Measurements from ENCODE around the gene G2E3.

The G2E3 gene

GRCh38 chr14:30547388-30548048, 11.4 kb upstream of the G2E3 start:
- H3K4me3 ChIP-seq (ENCODE audit: low read depth, low read length) = no peak overlapping the region
- TF ChIP-seq CTCF (IDR thresholded peaks at IDR 0.05; ENCODE audit: borderline replicate concordance, insufficient read depth, low read depth, low read length) = no peak

- no peak for TF ChIP-seq CTCF (IDR thresholded peaks at IDR 0.05; ENCODE audit: borderline replicate concordance, insufficient read depth, low read depth, low read length)
- no peak overlapping the region for H3K4me3 ChIP-seq (ENCODE audit: low read depth, low read length)
Observed at GRCh38 chr14:30550335-30550734, 8.6 kb upstream of the G2E3 start.

GRCh38 chr14:30551460-30551859, 7.5 kb upstream of the G2E3 start:
- TF ChIP-seq CTCF (IDR thresholded peaks at IDR 0.05; ENCODE audit: borderline replicate concordance, insufficient read depth, low read depth, low read length) = no peak
- no peak overlapping the region for H3K4me3 ChIP-seq (ENCODE audit: low read depth, low read length)

GRCh38 chr14:30553311-30553989, 5.5 kb upstream of the G2E3 start:
- no peak overlapping the region for H3K4me3 ChIP-seq (ENCODE audit: low read depth, low read length)
- TF ChIP-seq CTCF (IDR thresholded peaks at IDR 0.05; ENCODE audit: borderline replicate concordance, insufficient read depth, low read depth, low read length) = no peak

- no peak overlapping the region for H3K4me3 ChIP-seq (ENCODE audit: low read depth, low read length)
- no peak for TF ChIP-seq CTCF (IDR thresholded peaks at IDR 0.05; ENCODE audit: borderline replicate concordance, insufficient read depth, low read depth, low read length)
Observed at GRCh38 chr14:30558362-30558674, 640 bp upstream of the G2E3 start.

GRCh38 chr14:30559638-30560091, 707 bp downstream of the G2E3 start:
- no peak for TF ChIP-seq CTCF (IDR thresholded peaks at IDR 0.05; ENCODE audit: borderline replicate concordance, insufficient read depth, low read depth, low read length)
- H3K4me3 ChIP-seq (ENCODE audit: low read depth, low read length) = peak overlapping the region; percentile 68

GRCh38 chr14:30560581-30560980, 1.6 kb downstream of the G2E3 start:
- H3K4me3 ChIP-seq (ENCODE audit: low read depth, low read length) = no peak overlapping the region
- no peak for TF ChIP-seq CTCF (IDR thresholded peaks at IDR 0.05; ENCODE audit: borderline replicate concordance, insufficient read depth, low read depth, low read length)

All from GM12875 (cell line).